HG02642 (cell line): Measurements from ENCODE around the gene C9orf43.
"Not testable (repeated sequence)": the region's sequence is repeated elsewhere in the genome, so short reads cannot be mapped to it uniquely, and the experiment has no call there.

ENCODE experiments used
- ATAC-seq: cut with Tn5 transposase; IDR thresholded peaks from one replicate; pipeline ENCODE4 v1.9.1; 2021; ENCODE audit warnings: mild to moderate bottlenecking; ENCODE audit not compliant: unreplicated experiment, poor library complexity

Gene C9orf43

DNA sequence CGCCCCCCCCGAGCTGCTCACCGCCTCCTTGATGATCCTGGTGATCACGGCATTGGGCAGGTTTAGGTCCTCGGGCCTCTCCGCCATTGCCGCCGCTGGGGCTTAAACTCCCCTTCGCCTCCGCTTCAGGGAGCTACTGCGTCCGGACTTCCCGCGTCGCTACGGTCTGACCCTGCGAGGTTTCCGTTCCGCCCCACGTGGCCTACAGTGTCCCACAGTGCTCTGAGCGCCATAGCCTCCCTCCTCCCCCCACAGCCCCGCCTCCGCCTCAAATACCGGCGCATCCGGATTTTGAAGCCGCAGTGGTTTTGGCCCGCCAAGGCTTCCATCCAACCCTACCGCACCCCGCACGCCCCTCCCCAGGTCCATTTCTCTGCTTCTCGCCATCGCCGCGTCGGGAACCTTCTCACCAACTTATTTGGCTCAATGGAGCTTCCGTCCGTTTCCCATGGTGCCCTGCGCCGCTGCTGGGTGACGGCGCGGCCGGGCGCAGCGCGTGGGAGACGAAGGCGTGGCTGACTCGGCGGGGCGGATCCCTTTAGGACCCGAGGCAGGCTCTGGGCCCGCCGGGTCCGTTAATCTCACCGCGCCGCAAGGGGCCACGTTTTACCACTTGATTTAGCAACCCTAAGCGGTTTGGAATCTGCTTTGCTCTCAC lies at the start of gene C9orf43, which contains the start of gene POLE3:
Gene C9orf43 (plus strand): TSS at position 541 of the 658 bp plus-strand sequence. CDS start 2,747 bp downstream, outside the sequence.
Gene POLE3 (minus strand): TSS at position 469 of the 658 bp plus-strand sequence. CDS start 382 bp downstream, at position 87.
- ATAC-seq, result peak; percentile 94

DNA sequence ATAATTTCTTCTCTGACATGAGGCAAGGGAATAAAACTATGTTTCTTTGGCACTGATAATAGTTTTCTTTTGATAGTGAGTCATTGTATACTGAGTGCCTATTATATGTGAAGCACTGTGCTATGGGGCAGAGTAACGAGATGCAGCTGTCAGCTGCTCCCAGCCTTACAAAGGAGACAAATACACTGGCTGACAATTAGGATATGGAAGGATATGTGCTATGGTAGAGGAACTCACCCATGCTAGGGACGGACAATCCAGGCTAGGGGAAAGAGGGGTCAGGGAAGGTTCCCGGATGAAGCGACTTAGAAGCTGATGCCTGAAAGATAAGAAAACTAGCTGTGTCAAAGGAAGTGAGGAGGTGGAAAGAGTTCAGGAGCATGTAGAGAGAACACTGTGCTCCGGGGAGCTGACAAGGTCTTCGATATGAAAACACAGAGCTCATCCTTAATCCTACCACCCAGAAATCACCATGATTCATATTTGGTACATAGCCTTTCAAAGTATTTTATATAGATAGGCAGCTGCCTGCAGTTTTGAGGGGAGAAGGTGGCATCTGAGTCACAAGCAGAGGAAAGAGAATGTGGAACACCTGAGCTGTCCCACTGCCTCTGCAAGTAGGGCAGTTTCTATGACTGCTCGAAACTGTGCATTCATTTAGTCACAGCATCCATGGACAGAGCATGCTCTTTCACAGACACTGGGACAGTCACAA lies 49.1 kb upstream of the C9orf43 start:
- no peak for ATAC-seq

GRCh38 chr9:113363336-113363735 lies 47.2 kb upstream of the C9orf43 start:
- no peak for ATAC-seq

DNA sequence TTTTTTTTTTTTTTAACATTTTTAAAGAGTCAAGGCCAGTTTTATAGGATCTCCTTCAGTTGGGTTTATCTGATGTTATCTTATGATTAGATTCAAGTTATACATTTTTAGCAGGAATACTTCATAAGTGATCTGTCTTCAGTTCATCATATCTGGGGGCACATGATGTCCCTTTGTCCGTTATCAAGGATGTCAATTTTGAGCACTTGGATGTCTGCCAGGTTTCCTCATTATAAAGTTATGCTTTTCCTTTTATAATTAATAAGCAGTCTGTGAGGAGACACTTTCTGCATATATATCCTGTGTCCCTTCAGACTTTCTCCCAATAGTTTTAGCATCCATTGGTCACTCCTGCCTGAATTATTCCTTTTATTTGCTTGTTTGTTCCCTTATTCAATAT lies 45.6 kb upstream of the C9orf43 start:
- no peak for ATAC-seq

GRCh38 chr9:113365652-113366051 lies 44.9 kb upstream of the C9orf43 start:
- ATAC-seq, result not testable (repeated sequence)

- no peak for ATAC-seq
These were observed 42.1 kb upstream of the C9orf43 start for GRCh38 chr9:113368348-113368981.

DNA sequence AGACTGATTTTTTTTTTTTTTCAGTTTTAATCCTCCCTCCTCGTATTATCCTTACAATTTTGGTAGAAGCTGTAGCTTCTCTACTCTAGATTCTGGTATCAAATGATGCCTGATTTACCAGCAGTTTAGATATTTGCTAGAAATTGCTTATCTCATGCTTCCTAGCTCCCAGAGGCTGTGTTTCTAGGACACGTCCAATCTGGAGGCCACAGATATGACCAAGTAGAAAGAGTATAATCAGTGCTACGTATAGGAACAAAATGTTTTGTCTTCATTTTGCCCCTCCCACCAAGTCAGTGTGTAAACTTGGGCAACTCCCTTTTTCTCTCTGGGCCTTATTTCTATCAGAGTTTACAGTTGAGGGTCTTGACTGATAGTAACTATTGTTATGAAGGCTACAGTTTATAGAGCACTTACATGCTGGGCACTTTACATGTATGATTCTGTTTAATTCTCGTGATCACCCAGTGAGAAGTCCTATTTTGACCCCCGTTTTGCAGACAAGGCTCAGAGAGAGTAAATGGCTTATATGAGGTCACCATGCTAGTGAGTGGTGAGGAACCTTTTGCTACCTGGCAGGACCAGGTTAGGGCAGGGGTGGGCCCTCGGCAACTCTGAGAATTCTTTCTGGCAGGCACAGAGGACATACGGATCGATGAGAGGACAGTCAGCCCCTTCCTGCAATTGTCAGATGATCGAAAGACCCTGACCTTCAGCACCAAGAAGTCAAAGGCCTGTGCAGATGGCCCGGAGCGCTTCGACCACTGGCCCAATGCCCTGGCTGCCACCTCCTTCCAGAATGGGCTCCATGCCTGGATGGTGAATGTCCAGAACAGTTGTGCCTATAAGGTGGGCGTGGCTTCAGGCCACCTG lies 41.3 kb upstream of the C9orf43 start:
- ATAC-seq, result no peak

- ATAC-seq, result no peak
These were observed 40.7 kb upstream of the C9orf43 start for GRCh38 chr9:113369855-113370140.

DNA sequence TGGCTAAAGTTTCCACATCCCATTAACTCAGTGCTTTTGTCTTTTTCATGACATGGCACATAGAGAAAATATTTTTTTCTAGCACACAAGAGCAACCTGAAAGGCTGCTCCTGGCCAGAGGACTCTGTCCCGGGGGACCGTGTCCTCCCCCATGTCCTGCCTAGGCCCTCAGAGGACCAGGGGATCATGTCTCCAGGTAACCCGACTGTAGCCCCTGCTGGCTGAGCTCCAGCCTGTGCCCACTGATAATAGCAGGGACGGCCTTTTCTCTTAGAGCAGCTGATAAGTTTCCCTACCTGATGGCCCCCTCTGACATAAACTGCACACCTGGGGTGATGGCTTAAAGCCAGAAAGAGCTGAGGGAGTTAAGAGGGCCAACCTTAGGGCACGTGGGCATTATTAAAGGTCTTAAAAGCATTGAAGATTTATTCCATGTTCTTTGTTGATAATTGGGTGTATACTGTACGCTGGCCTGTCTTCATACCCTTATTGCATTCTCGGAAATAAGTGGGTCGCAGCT lies 39.7 kb upstream of the C9orf43 start:
- ATAC-seq, result no peak

DNA sequence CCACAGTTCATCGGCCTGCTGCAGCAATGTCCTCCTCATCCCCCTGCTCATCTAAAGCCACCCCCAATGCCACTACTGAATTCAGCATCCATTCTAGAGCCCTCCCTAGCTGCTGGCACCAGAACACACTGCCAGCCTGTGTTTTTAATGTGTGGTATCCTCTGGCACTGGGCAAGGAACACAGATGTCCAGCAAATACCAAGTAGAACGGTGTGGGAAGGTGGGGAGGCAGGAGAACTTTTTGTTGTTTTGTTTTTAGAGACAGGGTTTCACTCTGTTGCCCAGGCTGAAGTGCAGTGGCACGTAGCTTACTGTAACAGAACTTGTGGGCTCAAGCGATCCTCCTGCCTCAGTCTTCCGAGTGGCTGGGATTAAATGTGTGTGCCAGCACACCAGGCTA lies 38.5 kb upstream of the C9orf43 start:
- no peak for ATAC-seq

- ATAC-seq, result no peak
These were observed 37.3 kb upstream of the C9orf43 start for GRCh38 chr9:113373256-113373655.

GRCh38 chr9:113373676-113374392 lies 36.7 kb upstream of the C9orf43 start:
- ATAC-seq, result no peak

GRCh38 chr9:113375057-113376023 lies 35.2 kb upstream of the C9orf43 start:
- no peak for ATAC-seq

DNA sequence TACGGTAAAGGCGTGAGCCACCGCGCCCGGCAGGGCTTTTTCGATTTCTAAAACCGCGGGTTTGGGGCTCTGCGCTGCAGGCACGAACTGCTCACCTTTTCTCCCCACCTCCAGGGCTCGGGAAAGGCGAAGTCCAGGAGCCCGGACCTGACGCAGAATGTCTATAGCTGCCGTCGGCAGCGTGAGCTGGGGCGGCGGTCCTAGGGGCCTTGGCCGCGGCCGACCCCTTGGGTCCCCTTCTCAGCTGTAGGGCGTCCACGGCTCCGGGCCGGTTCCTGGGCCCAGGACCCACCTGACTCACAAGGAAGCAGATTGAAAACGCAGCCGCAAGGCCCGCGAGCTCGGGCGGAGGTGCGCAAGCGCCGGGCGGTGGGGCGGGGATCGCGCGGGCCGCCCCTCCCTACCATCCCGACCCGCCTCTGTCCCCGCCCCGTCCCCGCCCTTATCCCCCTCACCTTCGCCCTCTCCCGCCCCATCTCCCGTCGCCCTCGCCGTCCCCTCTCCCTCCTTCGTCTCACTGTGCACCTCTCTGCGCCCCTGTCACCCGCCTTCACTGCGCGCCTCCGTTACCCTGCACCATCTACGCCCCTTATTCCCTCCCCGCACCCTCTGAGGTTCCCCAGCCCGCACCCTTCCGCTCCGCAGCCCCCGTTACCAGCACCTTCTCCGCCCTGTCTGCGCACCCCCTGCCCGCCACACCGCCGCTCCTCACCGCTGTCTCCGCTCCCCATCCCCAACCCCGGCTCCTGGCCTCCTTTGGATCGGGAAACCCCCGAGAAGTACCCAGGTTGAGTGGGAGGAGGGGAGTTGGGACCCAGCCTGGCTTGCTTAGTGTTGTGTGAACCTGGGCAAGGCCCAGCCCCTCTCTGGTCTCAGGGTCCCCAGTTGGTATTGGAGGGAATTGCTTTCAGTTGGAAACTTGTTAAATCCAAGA lies 33.6 kb upstream of the C9orf43 start, which contains the start of gene HDHD3:
Gene HDHD3 (minus strand): TSS at position 353 of the 934 bp plus-strand sequence. CDS start 2,632 bp downstream, outside the sequence.
- peak; percentile 87 for ATAC-seq

GRCh38 chr9:113379094-113379828 lies 31.3 kb upstream of the C9orf43 start:
- not testable (repeated sequence) for ATAC-seq

DNA sequence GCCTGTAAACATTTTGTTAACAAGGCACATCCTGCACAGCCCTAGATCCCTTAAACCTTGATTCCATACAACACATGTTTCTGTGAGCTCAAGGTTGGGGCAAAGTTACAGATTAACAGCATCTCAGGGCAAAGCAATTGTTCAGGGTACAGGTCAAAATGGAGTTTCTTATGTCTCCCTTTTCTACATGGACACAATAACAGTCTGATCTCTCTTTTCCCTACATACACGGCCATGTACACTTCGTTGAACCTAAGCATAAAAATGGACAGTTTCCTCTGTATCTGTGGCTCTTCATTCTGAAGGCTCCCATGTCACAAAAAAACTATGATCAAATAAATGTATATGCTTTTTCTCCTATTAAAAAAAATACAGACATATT lies 30.7 kb upstream of the C9orf43 start:
- not testable (repeated sequence) for ATAC-seq
